Kidney (tissue), 14 donors: ENCODE results near the gene FZD10. TPM values are rescaled to one million over a fixed set of nuclear protein-coding genes. Genes with fewer than 3 reads are reported as not detected.

ENCODE experiments used
- DNase-seq, 5 donors: peaks; one replicate each; pipeline ENCODE4 v3.0.0-alpha.2; 2013 to 2020
- FAIRE-seq: peaks from 2 replicates; lab custom pipeline; 2012; peaks lifted over from hg19 to GRCh38; lab: Jason Lieb, UNC
- H3K27ac ChIP-seq, 2 donors: one replicate each; pipeline ENCODE4 v1.7.0; 2013; ENCODE audit warnings: low read depth in 2 of 2, low read length in 2 of 2, inconsistent platforms in 1 of 2
- H3K27me3 ChIP-seq: one replicate; pipeline ENCODE4 v1.7.1; 2013; ENCODE audit warnings: low read length, inconsistent platforms; ENCODE audit not compliant: control insufficient read depth, insufficient read depth
- H3K36me3 ChIP-seq, 3 donors: one replicate each; pipeline versions ENCODE4 v1.7.0 to v1.7.1; 2013; ENCODE audit warnings: low read length in 3 of 3, control low read depth in 1 of 3, inconsistent platforms in 1 of 3; ENCODE audit not compliant: insufficient read depth in 3 of 3, control insufficient read depth in 2 of 3
- H3K4me1 ChIP-seq, 3 donors: one replicate each; pipeline versions ENCODE4 v1.7.0 to v1.7.1; 2013; ENCODE audit warnings: low read length in 3 of 3, inconsistent platforms in 1 of 3, low read depth in 1 of 3; ENCODE audit not compliant: control insufficient read depth in 2 of 3, insufficient read depth in 2 of 3
- H3K4me3 ChIP-seq, 3 donors: one replicate each; pipeline versions ENCODE4 v1.7.0 to v1.8.1; 2013; ENCODE audit warnings: low read length in 3 of 3, control low read depth in 1 of 3, inconsistent platforms in 1 of 3
- H3K9ac ChIP-seq, 3 donors: one replicate each; pipeline versions ENCODE4 v1.7.0 to v1.7.1; 2013; ENCODE audit warnings: low read length in 3 of 3, control low read depth in 1 of 3, inconsistent platforms in 1 of 3
- H3K9me3 ChIP-seq, 3 donors: one replicate each; pipeline versions ENCODE4 v1.7.0 to v1.7.1; 2013; ENCODE audit warnings: low read length in 3 of 3, control low read depth in 1 of 3, inconsistent platforms in 1 of 3; ENCODE audit not compliant: control insufficient read depth in 2 of 3, insufficient read depth in 1 of 3
- intact Hi-C: fragments of 100-400 bp; cut with DNase I; formaldehyde crosslinking; loops from one replicate; pipeline ENCODE4 v1.11.1; 2022
- polyA plus RNA-seq: library from polyadenylated mRNA; stranded (reverse); fragments of 350-450 nt; fragmentation: Illumina TruSeq; extraction: RNeasy Lipid Tissue Mini Kit (QIAGEN cat#74804); gene quantifications from one replicate; pipeline ENCODE4 v1.2.3, GENCODE V29; 2014; ENCODE audit warnings: low read depth, low replicate concordance; ENCODE audit not compliant: insufficient read depth
- total RNA-seq: library from RNA; stranded (reverse); fragmentation: NEBNext Ultra II Directional; extraction: Animal tissue kit (Norgen Biotek cat#: 25700); gene quantifications from one replicate; pipeline ENCODE4 v1.2.1, GENCODE V29; 2021
- TF ChIP-seq, protein P1 (sequence below): IDR thresholded peaks from 3 replicates; pipeline ENCODE4 v1.5.1; 2012; ENCODE audit warnings: mild to moderate bottlenecking, moderate library complexity, borderline replicate concordance; ENCODE audit not compliant: insufficient read depth; ENCODE audit errors: extremely low read depth
- donor health status: control.
- donor health status: control.
- donor health status: control.
- donor health status: control.
- donor health status: control.
- donor health status: DM: yes; HTN: yes; CAD: no.
- donor health status: Normal renal cell carcinoma (clear cell type).

Gene FZD10
- total and polyA plus RNA-seq, 2 donors from 2014 or later, result 0.11 to 0.57 TPM

- TF ChIP-seq, protein P1, sequence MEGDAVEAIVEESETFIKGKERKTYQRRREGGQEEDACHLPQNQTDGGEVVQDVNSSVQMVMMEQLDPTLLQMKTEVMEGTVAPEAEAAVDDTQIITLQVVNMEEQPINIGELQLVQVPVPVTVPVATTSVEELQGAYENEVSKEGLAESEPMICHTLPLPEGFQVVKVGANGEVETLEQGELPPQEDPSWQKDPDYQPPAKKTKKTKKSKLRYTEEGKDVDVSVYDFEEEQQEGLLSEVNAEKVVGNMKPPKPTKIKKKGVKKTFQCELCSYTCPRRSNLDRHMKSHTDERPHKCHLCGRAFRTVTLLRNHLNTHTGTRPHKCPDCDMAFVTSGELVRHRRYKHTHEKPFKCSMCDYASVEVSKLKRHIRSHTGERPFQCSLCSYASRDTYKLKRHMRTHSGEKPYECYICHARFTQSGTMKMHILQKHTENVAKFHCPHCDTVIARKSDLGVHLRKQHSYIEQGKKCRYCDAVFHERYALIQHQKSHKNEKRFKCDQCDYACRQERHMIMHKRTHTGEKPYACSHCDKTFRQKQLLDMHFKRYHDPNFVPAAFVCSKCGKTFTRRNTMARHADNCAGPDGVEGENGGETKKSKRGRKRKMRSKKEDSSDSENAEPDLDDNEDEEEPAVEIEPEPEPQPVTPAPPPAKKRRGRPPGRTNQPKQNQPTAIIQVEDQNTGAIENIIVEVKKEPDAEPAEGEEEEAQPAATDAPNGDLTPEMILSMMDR, result no peak
- Histone ChIP-seq H3K27ac (no peak overlapping the region), H3K4me3 (no peak overlapping the region), H3K9me3 (no peaks in the 10 kb centered on the region), H3K36me3 (no peaks in the 10 kb centered on the region), H3K9ac (no peak overlapping the region), H3K4me1 (no peaks in the 10 kb centered on the region), H3K27me3 (no peaks in the 10 kb centered on the region)
- no peak for DNase-seq
- FAIRE-seq, result no peak
- intact Hi-C loops, result no loop called here
These were observed 9.9 kb upstream of the FZD10 start for GRCh38 chr12:130152386-130152785.

GRCh38 chr12:130153803-130154202 is 8.5 kb upstream of the FZD10 start:
- DNase-seq, result no peak
- Histone ChIP-seq H3K9me3 (no peaks in the 10 kb centered on the region), H3K9ac (no peak overlapping the region), H3K27ac (no peak overlapping the region), H3K27me3 (no peaks in the 10 kb centered on the region), H3K4me1 (no peaks in the 10 kb centered on the region), H3K4me3 (no peak overlapping the region), H3K36me3 (no peaks in the 10 kb centered on the region)
- TF ChIP-seq, protein P1, result no peak
- intact Hi-C loops, result no loop called here
- FAIRE-seq, result no peak

GRCh38 chr12:130154276-130155070 is 7.8 kb upstream of the FZD10 start:
- no peak overlapping the region for H3K27ac ChIP-seq
- H3K36me3 ChIP-seq, result no peaks in the 10 kb centered on the region
- no peak overlapping the region for H3K9ac ChIP-seq
- DNase-seq, result peak in 1 of 5 donors; percentile 46
- intact Hi-C loops, result no loop called here
- FAIRE-seq, result no peak
- H3K4me1 ChIP-seq, result no peaks in the 10 kb centered on the region
- no peaks in the 10 kb centered on the region for H3K9me3 ChIP-seq
- no peaks in the 10 kb centered on the region for H3K27me3 ChIP-seq
- H3K4me3 ChIP-seq, result no peak overlapping the region
- TF ChIP-seq, protein P1, result no peak
